GM23248 (cell line): ENCODE measurements around the gene SRR.

Experiments used
- EZH2 ChIP-seq: fragments of 200-600 bp; sonication (generic); IDR thresholded peaks from 2 replicates; pipeline ENCODE4 v1.6.1; 2018; ENCODE audit warnings: antibody characterized with exemption, mild to moderate bottlenecking; ENCODE audit not compliant: insufficient read depth, poor library complexity, severe bottlenecking
- EZH2phosphoT487 ChIP-seq: fragments of 200-600 bp; sonication (generic); IDR thresholded peaks from 2 replicates; pipeline ENCODE4 v1.6.1; 2018; ENCODE audit warnings: antibody characterized with exemption, moderate library complexity, mild to moderate bottlenecking, low read depth; ENCODE audit not compliant: insufficient read depth

- TF ChIP-seq EZH2 (no peak), EZH2phosphoT487 (no peak)
These were observed 60.4 kb downstream of the SRR start for GRCh38 chr17:2363851-2364762.
